Activated naive CD4-positive, alpha-beta T cell treated with anti-CD3 and anti-CD28 coated beads, Interleukin-2, amount 10 ng/mL, durations not matched to agents 7 days and 5 days (primary cell): ENCODE results near the gene SSR1.

ENCODE experiments used
- CTCF ChIA-PET: fragments of 350-600 bp; sonication (Branson Sonifier 250); formaldehyde crosslinking; loops from one replicate; lab custom pipeline; 2021; ENCODE audit warnings: antibody characterized with exemption; lab: Charles Lee
- DNase-seq: peaks from one replicate; pipeline ENCODE4 v3.0.0-alpha.2; 2020
- H3K27ac Mint-ChIP-seq: one replicate; pipeline ENCODE4 v1.8.0; 2021; ENCODE audit warnings: mild to moderate bottlenecking, moderate library complexity, mixed read lengths
- H3K27me3 Mint-ChIP-seq: one replicate; pipeline ENCODE4 v1.8.0; 2021; ENCODE audit warnings: mild to moderate bottlenecking, mixed read lengths
- H3K36me3 Mint-ChIP-seq: one replicate; pipeline ENCODE4 v1.8.0; 2021; ENCODE audit warnings: mixed read lengths
- H3K4me1 Mint-ChIP-seq: one replicate; pipeline ENCODE4 v1.8.0; 2021; ENCODE audit warnings: mixed read lengths
- H3K4me3 Mint-ChIP-seq: one replicate; pipeline ENCODE4 v1.8.0; 2021; ENCODE audit warnings: mild to moderate bottlenecking, moderate library complexity, mixed read lengths
- H3K9me3 Mint-ChIP-seq: one replicate; pipeline ENCODE4 v1.8.0; 2021; ENCODE audit warnings: mixed read lengths

Gene SSR1

DNA sequence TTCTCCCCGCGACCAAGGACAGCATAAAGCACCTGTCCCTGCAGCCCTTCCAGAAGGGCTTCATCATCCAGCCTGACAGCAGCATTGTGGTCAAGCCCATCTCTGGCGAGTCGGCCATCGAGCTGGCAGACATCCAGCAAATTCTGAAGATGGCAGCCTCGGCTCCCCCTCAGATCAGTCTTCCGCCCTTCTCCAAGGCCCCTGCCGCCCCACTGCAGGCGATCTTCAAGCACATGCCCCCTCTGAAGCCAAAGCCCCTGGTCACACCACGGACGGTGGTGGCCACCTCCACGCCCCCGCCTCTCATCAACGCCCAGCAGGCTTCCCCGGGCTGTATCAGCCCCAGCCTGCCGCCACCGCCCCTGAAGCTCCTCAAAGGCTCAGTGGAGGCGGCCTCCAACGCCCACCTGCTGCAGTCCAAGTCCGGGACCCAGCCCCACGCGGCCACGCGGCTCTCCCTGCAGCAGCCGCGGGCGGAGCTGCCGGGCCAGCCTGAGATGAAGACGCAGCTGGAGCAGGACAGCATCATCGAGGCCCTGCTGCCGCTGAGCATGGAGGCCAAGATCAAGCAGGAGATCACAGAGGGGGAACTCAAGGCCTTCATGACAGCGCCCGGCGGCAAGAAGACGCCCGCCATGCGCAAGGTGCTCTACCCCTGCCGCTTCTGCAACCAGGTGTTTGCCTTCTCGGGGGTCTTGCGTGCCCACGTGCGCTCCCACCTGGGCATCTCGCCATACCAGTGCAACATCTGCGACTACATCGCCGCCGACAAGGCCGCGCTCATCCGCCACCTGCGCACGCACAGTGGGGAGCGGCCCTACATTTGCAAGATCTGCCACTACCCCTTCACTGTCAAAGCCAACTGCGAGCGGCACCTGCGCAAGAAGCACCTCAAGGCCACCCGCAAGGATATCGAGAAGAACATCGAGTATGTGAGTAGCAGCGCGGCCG lies 83.3 kb downstream of the SSR1 start:
- no peak overlapping the region for H3K27ac Mint-ChIP-seq
- H3K36me3 Mint-ChIP-seq, result peaks cover 49% of the 10 kb centered on the region
- CTCF ChIA-PET, result interaction anchor here (0.6 kb wide), 1 partner anchor 552 kb away, joined by 3 read pairs; no protein-coding TSS in a partner anchor

DNA sequence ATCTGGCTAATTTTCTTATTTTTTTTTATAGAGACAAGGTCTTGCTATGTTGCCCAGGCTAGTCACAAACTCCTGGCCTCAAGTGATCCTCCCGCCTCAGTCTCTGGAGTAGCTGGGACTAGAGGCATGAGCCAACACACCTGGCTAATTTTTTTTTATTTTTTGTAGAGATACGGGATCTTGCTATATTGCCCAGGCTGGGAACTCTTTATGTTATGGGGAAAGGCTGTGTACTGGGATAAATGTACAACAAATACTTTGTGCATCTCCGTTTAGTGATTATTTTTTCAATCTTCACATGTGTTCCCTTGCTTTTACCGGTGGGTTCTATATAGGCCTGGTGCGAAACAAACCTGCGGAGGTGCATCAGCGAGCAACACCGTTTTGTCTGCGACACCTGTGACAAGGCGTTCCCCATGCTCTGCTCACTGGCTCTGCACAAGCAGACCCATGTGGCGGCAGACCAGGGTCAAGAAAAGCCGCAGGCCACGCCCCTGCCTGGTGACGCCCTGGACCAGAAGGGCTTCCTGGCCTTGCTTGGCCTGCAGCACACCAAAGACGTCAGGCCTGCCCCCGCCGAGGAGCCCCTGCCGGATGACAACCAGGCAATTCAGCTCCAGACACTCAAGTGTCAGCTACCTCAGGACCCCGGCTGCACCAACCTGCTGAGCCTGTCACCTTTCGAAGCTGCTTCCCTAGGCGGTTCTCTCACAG lies 84.2 kb downstream of the SSR1 start:
- CTCF ChIA-PET, result interaction anchor here (0.6 kb wide), 1 partner anchor 551 kb away, joined by 3 read pairs; no protein-coding TSS in a partner anchor
- no peak overlapping the region for H3K4me3 Mint-ChIP-seq
- peaks cover 48% of the 10 kb centered on the region for H3K36me3 Mint-ChIP-seq
- no peak for DNase-seq
- no peaks in the 10 kb centered on the region for H3K27me3 Mint-ChIP-seq
- H3K9me3 Mint-ChIP-seq, result no peaks in the 10 kb centered on the region
- H3K27ac Mint-ChIP-seq, result no peak overlapping the region
- H3K4me1 Mint-ChIP-seq, result peaks cover 10% of the 10 kb centered on the region

More for the DNA sequence above, 83.3 kb downstream of the SSR1 start:
- Mint-ChIP-seq H3K27me3 (no peaks in the 10 kb centered on the region), H3K4me1 (peaks cover 12% of the 10 kb centered on the region), H3K4me3 (no peak overlapping the region), H3K9me3 (no peaks in the 10 kb centered on the region)
- no peak for DNase-seq

DNA sequence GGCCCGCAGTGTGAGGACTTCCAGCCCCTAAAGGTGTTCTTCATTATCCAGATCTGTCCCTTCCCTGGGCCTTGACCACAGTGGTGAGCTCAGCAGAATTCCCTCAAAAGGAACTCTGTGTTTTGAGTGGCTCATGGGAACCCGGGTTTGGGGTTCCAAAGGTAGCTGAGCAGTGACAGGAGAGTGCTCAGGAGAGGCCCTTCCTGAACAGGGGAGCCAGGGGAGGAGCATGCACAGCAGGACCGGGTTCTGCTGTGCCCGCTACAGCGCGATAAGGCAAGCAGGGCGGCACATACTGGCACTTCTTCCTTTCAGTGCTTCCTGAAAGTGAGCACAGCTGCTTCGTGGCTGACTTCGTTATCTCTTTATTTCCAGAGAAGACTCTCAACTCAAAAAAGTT lies 88.3 kb downstream of the SSR1 start:
- Mint-ChIP-seq H3K27me3 (no peaks in the 10 kb centered on the region), H3K4me1 (no peaks in the 10 kb centered on the region), H3K9me3 (no peaks in the 10 kb centered on the region), H3K36me3 (peaks cover 47% of the 10 kb centered on the region), H3K4me3 (no peak overlapping the region), H3K27ac (no peak overlapping the region)
- CTCF ChIA-PET, result interaction anchor here (2.2 kb wide), 1 partner anchor 14 kb away, joined by 9 read pairs; no protein-coding TSS in a partner anchor
- DNase-seq, result no peak

DNA sequence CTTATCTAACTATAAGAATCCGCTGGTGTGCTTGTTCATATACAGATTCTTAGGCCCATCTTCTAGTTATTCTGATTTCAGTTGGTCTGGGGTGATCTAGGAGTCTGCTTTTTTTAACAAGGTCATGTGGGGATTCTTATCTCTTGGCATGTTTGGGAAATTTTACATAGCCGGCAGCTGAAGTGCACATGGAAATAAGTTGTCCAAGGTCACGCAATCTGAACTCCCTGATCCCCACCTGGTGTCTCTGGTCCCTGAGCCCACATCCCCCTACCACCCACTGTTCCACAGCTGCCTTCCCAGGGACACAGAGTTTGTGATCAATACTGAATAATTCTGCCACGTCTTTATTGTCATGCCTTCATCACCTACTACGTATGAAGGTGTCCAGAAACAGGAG lies 90.8 kb downstream of the SSR1 start:
- Mint-ChIP-seq H3K36me3 (peaks cover 36% of the 10 kb centered on the region), H3K4me1 (no peaks in the 10 kb centered on the region), H3K27me3 (no peaks in the 10 kb centered on the region), H3K4me3 (no peak overlapping the region), H3K9me3 (no peaks in the 10 kb centered on the region), H3K27ac (no peak overlapping the region)
- CTCF ChIA-PET, result no interaction called here
- DNase-seq, result no peak

DNA sequence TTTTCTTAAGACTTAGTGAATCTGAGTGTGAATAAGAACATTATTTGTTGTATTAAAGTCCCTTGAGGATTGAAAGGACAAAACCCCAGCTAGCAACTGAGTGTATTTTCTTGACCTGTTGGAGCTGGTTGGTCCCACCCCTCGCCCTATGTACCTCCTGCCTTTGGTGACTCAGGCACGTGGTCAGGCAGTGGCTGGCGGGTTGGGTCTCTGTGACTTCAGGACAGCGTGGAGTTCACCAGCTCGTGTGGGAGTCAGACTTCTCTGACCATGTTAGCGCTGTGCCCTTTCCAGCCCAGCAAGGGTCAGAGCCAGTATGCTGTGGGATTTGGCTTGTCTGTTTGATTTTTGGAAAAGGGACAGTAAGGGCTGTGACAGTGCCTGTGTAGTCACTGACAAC lies 93.7 kb downstream of the SSR1 start:
- Mint-ChIP-seq H3K27ac (no peak overlapping the region), H3K4me1 (no peaks in the 10 kb centered on the region), H3K27me3 (no peaks in the 10 kb centered on the region), H3K9me3 (no peaks in the 10 kb centered on the region), H3K4me3 (no peak overlapping the region), H3K36me3 (peaks cover 39% of the 10 kb centered on the region)
- CTCF ChIA-PET, result no interaction called here
- no peak for DNase-seq

DNA sequence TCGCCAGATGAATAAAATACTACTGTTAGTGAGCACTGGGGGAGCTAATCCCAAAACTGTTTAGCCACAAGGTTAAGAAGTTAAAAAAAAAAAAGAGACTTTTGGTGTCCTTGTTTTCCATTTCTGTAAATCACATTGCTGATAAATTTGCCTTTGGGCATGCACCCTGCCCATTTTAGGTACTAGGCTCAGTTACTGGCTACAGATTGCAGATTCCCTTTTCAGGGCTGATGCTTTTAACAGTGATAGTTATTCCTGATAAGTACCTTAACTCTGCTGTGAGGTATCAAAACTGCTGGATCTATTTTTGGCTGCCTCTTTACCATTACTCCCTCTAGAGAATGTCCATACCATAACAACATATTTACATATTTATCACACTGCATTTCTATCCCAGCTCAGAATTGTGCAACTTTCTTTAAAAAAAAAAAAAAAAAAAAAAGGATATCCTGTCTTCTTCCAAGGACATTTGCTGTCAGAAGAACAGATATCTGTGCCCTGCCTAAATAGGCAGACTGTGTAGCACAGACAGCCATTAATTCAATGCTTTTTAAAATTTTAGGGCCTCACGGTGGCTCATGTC lies 94.5 kb downstream of the SSR1 start:
- DNase-seq, result no peak
- Mint-ChIP-seq H3K4me1 (no peaks in the 10 kb centered on the region), H3K4me3 (no peak overlapping the region), H3K27ac (no peak overlapping the region), H3K9me3 (no peaks in the 10 kb centered on the region), H3K36me3 (peaks cover 42% of the 10 kb centered on the region), H3K27me3 (no peaks in the 10 kb centered on the region)
- CTCF ChIA-PET, result interaction anchor here (0.6 kb wide), 1 partner anchor 66 kb away, joined by 3 read pairs; no protein-coding TSS in a partner anchor
